Stimulated activated CD4-positive, alpha-beta T cell treated with anti-CD3 and anti-CD28 coated beads, TNF-alpha, amount 100 ng/mL, for 1 hour (primary cell): Measurements from ENCODE around the gene IER3.

Experiments
- DNase-seq, 3 donors: peaks; one replicate each; pipeline ENCODE4 v3.0.0-alpha.2; 2020; ENCODE audit warnings: low read depth in 3 of 3, low spot score in 1 of 3

Gene IER3

GRCh38 chr6:30744054-30744805 lies at the start of gene IER3:
TSS of gene IER3 (minus strand) at chr6:30744547. CDS start at chr6:30744518, 29 bp downstream.
- DNase-seq: peak in 2 of 3 donors; percentile 59 to 89

GRCh38 chr6:30793521-30794194 lies 49.3 kb upstream of the IER3 start:
- no peak for DNase-seq

GRCh38 chr6:30792786-30793185 lies 48.4 kb upstream of the IER3 start:
- no peak for DNase-seq

- no peak for DNase-seq
Observed at GRCh38 chr6:30790724-30791383, 46.5 kb upstream of the IER3 start.

- no peak for DNase-seq
Observed at GRCh38 chr6:30789606-30790005, 45.3 kb upstream of the IER3 start.

- no peak for DNase-seq
Observed at GRCh38 chr6:30787954-30788353, 43.6 kb upstream of the IER3 start.

- no peak for DNase-seq
Observed at GRCh38 chr6:30782425-30783014, 38.2 kb upstream of the IER3 start.

GRCh38 chr6:30781743-30782424 lies 37.5 kb upstream of the IER3 start:
- no peak for DNase-seq

GRCh38 chr6:30781395-30781742 lies 37.0 kb upstream of the IER3 start:
- DNase-seq: no peak

- no peak for DNase-seq
Observed at GRCh38 chr6:30780642-30780920, 36.2 kb upstream of the IER3 start.

GRCh38 chr6:30779850-30780641 lies 35.7 kb upstream of the IER3 start:
- DNase-seq: no peak

- no peak for DNase-seq
Observed at GRCh38 chr6:30778001-30778635, 33.8 kb upstream of the IER3 start.

- DNase-seq: no peak
Observed at GRCh38 chr6:30777155-30777485, 32.8 kb upstream of the IER3 start.

GRCh38 chr6:30776390-30777154 lies 32.2 kb upstream of the IER3 start:
- DNase-seq: no peak

GRCh38 chr6:30775104-30775503 lies 30.8 kb upstream of the IER3 start:
- DNase-seq: no peak

GRCh38 chr6:30774701-30775100 lies 30.4 kb upstream of the IER3 start:
- no peak for DNase-seq

GRCh38 chr6:30770592-30770991 lies 26.2 kb upstream of the IER3 start:
- DNase-seq: no peak

GRCh38 chr6:30769853-30770524 lies 25.6 kb upstream of the IER3 start:
- DNase-seq: no peak
